Measurements from ENCODE around the gene TCP11L2. TPM values are rescaled to one million over a fixed set of nuclear protein-coding genes. Genes with fewer than 3 reads are reported as not detected.
"Not testable (repeated sequence)": the region's sequence is repeated elsewhere in the genome, so short reads cannot be mapped to it uniquely, and the experiment has no call there.

TCP11L2 gene
- total RNA-seq, 1 experiment from 2014 or later, result 2.5 TPM

DNA sequence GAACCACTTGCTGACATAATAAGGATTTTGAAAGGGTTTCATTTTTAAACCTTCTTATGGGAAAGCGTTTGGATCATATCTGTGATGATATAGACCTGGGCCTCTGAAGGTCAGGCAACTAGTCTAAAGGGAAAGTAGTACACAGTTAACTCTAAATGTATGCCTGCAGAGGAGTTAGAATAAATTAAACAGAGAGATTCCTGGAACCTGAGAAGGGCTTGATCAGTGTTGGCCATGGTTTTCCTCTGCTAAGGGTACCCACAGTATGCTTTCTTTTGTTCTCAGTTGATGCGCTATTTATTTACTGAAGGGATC lies 40.6 kb downstream of the TCP11L2 start:
- DNase-seq (ENCODE audit: low read depth), result no peak

GRCh38 chr12:106344131-106344530 lies 41.6 kb downstream of the TCP11L2 start:
- DNase-seq (ENCODE audit: low read depth), result no peak

GRCh38 chr12:106345746-106346145 lies 43.2 kb downstream of the TCP11L2 start:
- DNase-seq (ENCODE audit: low read depth), result peak; percentile 16

GRCh38 chr12:106348411-106348810 lies 45.9 kb downstream of the TCP11L2 start:
- DNase-seq (ENCODE audit: low read depth), result no peak

DNA sequence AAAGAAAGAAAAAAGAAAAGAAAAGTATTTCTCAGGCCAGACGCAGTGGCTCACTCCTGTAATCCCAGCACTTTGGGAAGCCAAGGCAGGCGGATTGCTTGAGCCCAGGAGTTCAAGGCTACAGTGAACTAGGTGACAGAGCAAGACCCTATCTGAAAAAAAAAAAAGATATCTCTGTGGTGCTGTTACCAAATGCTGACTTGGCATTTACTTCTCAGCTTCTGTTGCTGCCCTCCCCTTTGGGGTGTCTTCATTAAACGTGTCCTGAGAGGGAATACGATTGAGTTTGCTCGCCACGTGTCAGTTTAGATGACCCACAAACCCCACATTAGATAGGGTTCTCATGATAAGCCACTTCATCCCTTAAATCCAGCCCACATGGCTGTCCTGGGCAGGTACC lies 50.6 kb downstream of the TCP11L2 start:
- no peak for DNase-seq (ENCODE audit: low read depth)

- DNase-seq (ENCODE audit: low read depth), result peak; percentile 97
These were observed 55.2 kb downstream of the TCP11L2 start, which contains the start of gene POLR3B for GRCh38 chr12:106357549-106358395. TSS of gene POLR3B (plus strand) at chr12:106357748. CDS start at chr12:106357880, 132 bp downstream.

GRCh38 chr12:106358396-106359241 lies 56.1 kb downstream of the TCP11L2 start:
- DNase-seq (ENCODE audit: low read depth), result peak; percentile 47

DNA sequence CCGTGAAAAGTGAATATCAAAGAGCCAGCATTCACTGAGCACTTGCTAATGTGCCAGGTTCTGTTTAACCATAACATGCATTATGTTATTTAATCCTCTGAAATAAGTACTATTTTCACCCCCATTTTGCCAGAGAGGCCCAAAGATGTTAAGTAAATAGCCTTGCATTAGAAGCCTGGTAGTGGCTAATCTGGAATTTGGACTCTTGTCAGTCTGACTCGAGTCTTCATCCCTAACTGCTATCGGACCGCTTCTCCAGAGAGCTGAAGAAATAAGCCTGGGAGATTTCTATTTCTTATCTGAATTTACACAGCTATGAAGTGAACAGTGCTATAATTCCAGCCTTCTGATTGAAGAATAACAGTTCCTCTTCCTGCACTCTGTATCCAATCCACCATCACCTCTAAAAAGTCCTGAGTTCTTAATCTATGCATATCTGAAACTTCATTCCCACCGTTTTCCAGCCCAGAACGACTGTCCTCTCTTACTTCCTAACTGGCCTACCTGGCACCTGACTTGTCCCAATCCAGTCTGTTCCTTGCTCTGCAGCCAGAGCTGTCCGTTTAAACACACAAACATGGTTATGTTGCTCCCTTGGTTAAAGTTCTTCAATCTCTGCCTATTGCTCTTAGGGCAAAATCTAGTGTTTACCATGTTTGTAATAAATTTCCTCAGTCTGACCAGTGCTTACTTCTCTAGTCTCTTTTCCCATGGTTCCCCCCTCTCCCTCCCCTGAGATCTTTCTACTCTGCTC lies 57.3 kb downstream of the TCP11L2 start:
- no peak for DNase-seq (ENCODE audit: low read depth)

- DNase-seq (ENCODE audit: low read depth), result no peak
These were observed 58.0 kb downstream of the TCP11L2 start for GRCh38 chr12:106360400-106360994.

GRCh38 chr12:106362971-106363370 lies 60.4 kb downstream of the TCP11L2 start:
- DNase-seq (ENCODE audit: low read depth), result no peak

DNA sequence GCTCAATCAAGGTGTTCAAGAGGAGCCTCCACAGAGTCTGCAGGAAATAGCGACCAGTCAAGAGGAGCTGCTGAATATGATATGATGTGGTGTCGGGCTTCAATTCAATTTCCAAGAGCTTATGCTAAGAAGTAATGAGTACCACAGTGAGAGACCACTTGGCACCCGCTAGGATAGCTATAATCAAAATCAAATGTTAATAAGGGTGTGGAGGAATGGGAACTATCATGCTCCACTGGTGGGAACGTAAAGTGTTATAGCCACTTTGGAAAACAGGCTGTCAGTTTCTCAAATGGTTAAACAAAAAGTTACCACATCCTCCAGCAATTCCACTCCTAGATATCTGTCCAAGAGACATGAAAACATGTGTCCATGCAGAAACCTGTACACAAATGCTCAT lies 61.7 kb downstream of the TCP11L2 start:
- no peak for DNase-seq (ENCODE audit: low read depth)

- DNase-seq (ENCODE audit: low read depth), result peak; percentile 42
These were observed 67.3 kb downstream of the TCP11L2 start for GRCh38 chr12:106369624-106370346.

GRCh38 chr12:106378788-106379187 lies 76.3 kb downstream of the TCP11L2 start:
- no peak for DNase-seq (ENCODE audit: low read depth)

- no peak for DNase-seq (ENCODE audit: low read depth)
These were observed 78.4 kb downstream of the TCP11L2 start for GRCh38 chr12:106380954-106381353.

GRCh38 chr12:106381866-106382265 lies 79.3 kb downstream of the TCP11L2 start:
- DNase-seq (ENCODE audit: low read depth), result not testable (repeated sequence)

DNA sequence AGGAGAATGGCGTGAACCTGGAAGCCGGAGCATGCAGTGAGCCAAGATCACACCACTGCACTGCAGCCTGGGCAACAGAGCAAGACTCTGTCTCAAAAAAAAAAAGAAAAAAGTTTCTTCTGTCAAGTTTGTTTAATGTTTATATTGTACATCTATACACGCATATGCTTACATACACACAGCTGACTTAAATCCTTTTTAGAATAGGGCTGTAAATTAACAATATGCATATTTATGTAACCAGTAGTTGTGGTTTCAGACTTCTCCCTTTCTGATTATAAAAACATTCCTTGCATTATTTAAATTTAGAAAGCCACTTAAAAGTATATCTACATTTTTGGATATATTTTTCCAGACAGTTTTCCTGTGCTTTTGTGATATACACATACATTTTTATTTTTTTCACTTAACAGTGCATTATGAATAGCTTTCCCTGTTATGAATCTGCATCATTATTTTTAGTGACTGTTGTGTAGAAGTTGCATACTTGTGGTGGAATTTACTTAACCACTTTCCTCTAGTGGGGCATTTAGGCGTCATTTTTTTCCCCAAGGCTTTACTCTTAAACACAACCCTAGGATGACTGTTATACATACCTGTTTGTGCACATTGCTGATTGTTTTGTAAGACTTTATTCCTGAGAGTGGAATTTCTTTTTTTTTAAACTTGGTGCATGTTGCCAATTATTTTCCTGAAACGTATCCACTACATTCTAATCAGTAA lies 84.4 kb downstream of the TCP11L2 start:
- no peak for DNase-seq (ENCODE audit: low read depth)

DNA sequence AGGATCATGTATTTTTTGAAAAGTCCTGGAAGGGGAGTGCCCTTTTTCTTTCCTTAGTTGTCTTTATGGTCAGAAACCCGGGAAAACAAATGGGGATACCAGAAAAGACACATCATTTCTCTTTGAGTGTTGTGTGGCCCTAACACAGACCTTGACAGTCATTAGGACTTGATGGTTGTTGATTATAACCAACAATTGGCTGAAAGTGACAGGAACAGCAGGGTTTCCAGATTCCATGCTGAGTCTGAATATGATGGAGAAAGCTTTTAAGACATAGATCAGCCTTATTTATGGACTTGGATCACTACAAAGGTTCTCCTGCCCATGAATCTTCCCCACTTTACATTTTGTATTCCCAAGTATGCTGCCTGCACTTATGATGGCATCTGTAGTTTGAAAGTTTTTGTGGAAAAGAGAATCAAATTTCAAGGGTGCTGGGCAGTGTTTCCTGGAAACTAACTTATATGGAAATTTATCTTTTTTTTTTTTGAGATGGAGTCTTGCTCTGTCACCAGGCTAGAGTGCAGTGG lies 85.4 kb downstream of the TCP11L2 start:
- DNase-seq (ENCODE audit: low read depth), result no peak

DNA sequence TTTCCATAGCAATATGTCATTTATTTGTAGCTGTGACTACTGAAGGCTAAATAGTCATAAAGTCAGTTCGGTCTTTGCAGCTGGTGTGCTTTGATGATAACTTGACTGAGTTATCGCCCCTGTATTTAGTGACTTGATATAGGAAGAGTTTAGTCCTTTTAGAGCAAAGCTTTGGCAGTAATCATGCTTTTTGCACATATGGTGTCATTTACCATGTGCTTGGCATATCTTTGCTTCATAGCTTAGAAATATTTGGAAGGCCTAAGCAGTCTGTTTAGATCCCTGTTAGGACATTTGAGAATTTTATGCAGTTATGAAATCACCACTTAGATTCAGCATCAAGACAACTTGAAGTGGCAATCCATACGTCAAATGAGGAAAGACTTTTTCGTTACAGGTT lies 86.6 kb downstream of the TCP11L2 start:
- no peak for DNase-seq (ENCODE audit: low read depth)

- DNase-seq (ENCODE audit: low read depth), result no peak
These were observed 90.2 kb downstream of the TCP11L2 start for GRCh38 chr12:106392759-106393158.
